ENCODE measurements around the gene SLC7A8.

SLC7A8 gene

GRCh38 chr14:23128969-23129758 is 54.3 kb downstream of the SLC7A8 start:
- DNase-seq, result no peak

- no peak for DNase-seq
These were observed 55.6 kb downstream of the SLC7A8 start for GRCh38 chr14:23127861-23128260.

GRCh38 chr14:23126548-23127278 is 56.7 kb downstream of the SLC7A8 start:
- DNase-seq, result no peak

- no peak for DNase-seq
These were observed 57.4 kb downstream of the SLC7A8 start for GRCh38 chr14:23125933-23126524.

GRCh38 chr14:23125011-23125410 is 58.4 kb downstream of the SLC7A8 start:
- DNase-seq, result no peak

GRCh38 chr14:23124337-23124954 is 59.0 kb downstream of the SLC7A8 start:
- DNase-seq, result no peak

- no peak for DNase-seq
These were observed 60.0 kb downstream of the SLC7A8 start for GRCh38 chr14:23123419-23123818.

GRCh38 chr14:23122086-23122485 is 61.4 kb downstream of the SLC7A8 start:
- DNase-seq, result no peak

- no peak for DNase-seq
These were observed 62.1 kb downstream of the SLC7A8 start for GRCh38 chr14:23121361-23121771.

GRCh38 chr14:23120541-23121251 is 62.8 kb downstream of the SLC7A8 start:
- peak; percentile 88 for DNase-seq

- peak; percentile 24 for DNase-seq
These were observed 63.8 kb downstream of the SLC7A8 start for GRCh38 chr14:23119363-23120327.

- no peak for DNase-seq
These were observed 64.7 kb downstream of the SLC7A8 start, which contains the start of gene CEBPE for GRCh38 chr14:23118506-23119362. TSS of gene CEBPE (minus strand) at chr14:23119255. CDS start at chr14:23119091, 164 bp downstream.

- no peak for DNase-seq
These were observed 66.0 kb downstream of the SLC7A8 start for GRCh38 chr14:23117371-23118020.

- no peak for DNase-seq
These were observed 67.5 kb downstream of the SLC7A8 start for GRCh38 chr14:23115918-23116317.

GRCh38 chr14:23115039-23115731 is 68.3 kb downstream of the SLC7A8 start:
- DNase-seq, result no peak

GRCh38 chr14:23114669-23115038 is 68.8 kb downstream of the SLC7A8 start:
- no peak for DNase-seq

- DNase-seq, result no peak
These were observed 69.4 kb downstream of the SLC7A8 start for GRCh38 chr14:23114120-23114458.

GRCh38 chr14:23113431-23114119 is 69.9 kb downstream of the SLC7A8 start:
- DNase-seq, result no peak
